Mesendoderm (in vitro differentiated cells): Measurements from ENCODE around the gene TEAD4.
A peak's percentile ranks its signal among the peaks of the same experiment; 100 is the strongest.

Experiments used
- DNase-seq: peaks from one replicate; pipeline ENCODE4 v3.0.0; 2013
- H2AK5ac ChIP-seq: 2 replicates; pipeline ENCODE4 v1.6.1; 2013; ENCODE audit warnings: low read length, inconsistent platforms
- H2BK120ac ChIP-seq: 2 replicates; pipeline ENCODE4 v1.6.1; 2013; ENCODE audit warnings: low read depth, mild to moderate bottlenecking, low read length, moderate library complexity, mixed read lengths
- H2BK15ac ChIP-seq: replicated peaks from 2 replicates; pipeline ENCODE4 v1.6.1; 2013; ENCODE audit warnings: low read depth, mild to moderate bottlenecking, moderate library complexity
- H2BK5ac ChIP-seq: 2 replicates; pipeline ENCODE4 v1.6.1; 2013; ENCODE audit warnings: low read length, inconsistent platforms
- H3K18ac ChIP-seq: 2 replicates; pipeline ENCODE4 v1.6.1; 2013; ENCODE audit warnings: mild to moderate bottlenecking, low read length, mixed read lengths
- H3K23ac ChIP-seq: one replicate; pipeline ENCODE4 v1.6.1; 2013; ENCODE audit warnings: low read length
- H3K27ac ChIP-seq: 2 replicates; pipeline ENCODE4 v1.5.1; 2013; ENCODE audit warnings: low read depth, mild to moderate bottlenecking, inconsistent platforms, low read length, moderate library complexity
- H3K27me3 ChIP-seq: 2 replicates; pipeline ENCODE4 v1.6.1; 2013; ENCODE audit warnings: low read length, control low read depth, mild to moderate bottlenecking, inconsistent platforms; ENCODE audit not compliant: insufficient read depth, poor library complexity
- H3K36me3 ChIP-seq: 2 replicates; pipeline ENCODE4 v1.6.1; 2013; ENCODE audit warnings: low read length, inconsistent platforms; ENCODE audit not compliant: control insufficient read depth, insufficient read depth
- H3K4ac ChIP-seq: one replicate; pipeline ENCODE4 v1.6.1; 2013; ENCODE audit warnings: low read depth, mild to moderate bottlenecking, low read length, moderate library complexity
- H3K4me1 ChIP-seq: 2 replicates; pipeline ENCODE4 v1.6.1; 2013; ENCODE audit warnings: low read depth, low read length, inconsistent platforms; ENCODE audit not compliant: control insufficient read depth
- H3K4me2 ChIP-seq: 2 replicates; pipeline ENCODE4 v1.6.1; 2013; ENCODE audit warnings: low read length
- H3K4me3 ChIP-seq: 2 replicates; pipeline ENCODE4 v1.5.1; 2013; ENCODE audit warnings: mild to moderate bottlenecking, low read length
- H3K56ac ChIP-seq: one replicate; pipeline ENCODE4 v1.6.1; 2013; ENCODE audit warnings: low read length
- H3K79me1 ChIP-seq: 2 replicates; pipeline ENCODE4 v1.6.1; 2013; ENCODE audit warnings: low read length, inconsistent platforms
- H3K79me2 ChIP-seq: 2 replicates; pipeline ENCODE4 v1.6.1; 2013; ENCODE audit warnings: mild to moderate bottlenecking, low read length; ENCODE audit not compliant: control insufficient read depth, insufficient read depth
- H3K9ac ChIP-seq: 2 replicates; pipeline ENCODE4 v1.6.1; 2013; ENCODE audit warnings: low read length, inconsistent platforms
- H4K5ac ChIP-seq: one replicate; pipeline ENCODE4 v1.6.1; 2013; ENCODE audit warnings: low read length
- H4K8ac ChIP-seq: one replicate; pipeline ENCODE4 v1.6.1; 2013; ENCODE audit warnings: low read depth, mild to moderate bottlenecking, control low read depth, low read length, moderate library complexity
- WGBS: extraction: QIAGEN DNeasy Blood & Tissue Kit; methylation state at CpG from one replicate; pipeline ENCODE4 v1.1.7; 2013; ENCODE audit warnings: low lambda C conversion rate, missing lambda C conversion rate; ENCODE audit not compliant: insufficient coverage; ENCODE audit errors: extremely low coverage; 5-methylcytosine and 5-hydroxymethylcytosine counted together

Gene TEAD4

GRCh38 chr12:2997989-2998670 is 38.9 kb downstream of the TEAD4 start:
- no peak for DNase-seq
- Histone ChIP-seq H3K27me3 (no peaks in the 10 kb centered on the region), H3K4me2 (no peak overlapping the region), H3K79me1 (peaks cover 21% of the 10 kb centered on the region), H3K56ac (no peak overlapping the region), H3K18ac (no peak overlapping the region), H2AK5ac (no peak overlapping the region), H3K79me2 (peaks cover 30% of the 10 kb centered on the region), H4K5ac (no peak overlapping the region), H3K4me1 (no peaks in the 10 kb centered on the region), H2BK120ac (no peak overlapping the region), H3K36me3 (peaks cover 4% of the 10 kb centered on the region), H2BK15ac (no peak overlapping the region), H3K9ac (no peak overlapping the region), H3K4ac (no peak overlapping the region), H3K4me3 (no peak overlapping the region), H3K27ac (no peak overlapping the region), H3K23ac (no peak overlapping the region), H2BK5ac (no peak overlapping the region), H4K8ac (no peak overlapping the region)
- no CpG with 5 or more reads among the region's 15 CpGs for WGBS

- H2BK15ac ChIP-seq, result no peak overlapping the region
- H2AK5ac ChIP-seq, result no peak overlapping the region
- no peak overlapping the region for H3K4ac ChIP-seq
- H4K8ac ChIP-seq, result no peak overlapping the region
- peaks cover 22% of the 10 kb centered on the region for H3K79me1 ChIP-seq
- no peak overlapping the region for H3K9ac ChIP-seq
- no peaks in the 10 kb centered on the region for H3K4me1 ChIP-seq
- H3K27me3 ChIP-seq, result no peaks in the 10 kb centered on the region
- H3K18ac ChIP-seq, result no peak overlapping the region
- no peak overlapping the region for H3K56ac ChIP-seq
- H3K4me3 ChIP-seq, result no peak overlapping the region
- DNase-seq, result peak; percentile 79
- peak overlapping the region; percentile 34 for H3K27ac ChIP-seq
- WGBS, result no CpG with 5 or more reads among the region's 12 CpGs
- H2BK120ac ChIP-seq, result no peak overlapping the region
- H2BK5ac ChIP-seq, result no peak overlapping the region
- no peak overlapping the region for H3K4me2 ChIP-seq
- H3K23ac ChIP-seq, result no peak overlapping the region
- H3K79me2 ChIP-seq, result peaks cover 31% of the 10 kb centered on the region
- H3K36me3 ChIP-seq, result peaks cover 4% of the 10 kb centered on the region
- H4K5ac ChIP-seq, result no peak overlapping the region
Measured at GRCh38 chr12:2998789-2999264, 39.6 kb downstream of the TEAD4 start.

DNA sequence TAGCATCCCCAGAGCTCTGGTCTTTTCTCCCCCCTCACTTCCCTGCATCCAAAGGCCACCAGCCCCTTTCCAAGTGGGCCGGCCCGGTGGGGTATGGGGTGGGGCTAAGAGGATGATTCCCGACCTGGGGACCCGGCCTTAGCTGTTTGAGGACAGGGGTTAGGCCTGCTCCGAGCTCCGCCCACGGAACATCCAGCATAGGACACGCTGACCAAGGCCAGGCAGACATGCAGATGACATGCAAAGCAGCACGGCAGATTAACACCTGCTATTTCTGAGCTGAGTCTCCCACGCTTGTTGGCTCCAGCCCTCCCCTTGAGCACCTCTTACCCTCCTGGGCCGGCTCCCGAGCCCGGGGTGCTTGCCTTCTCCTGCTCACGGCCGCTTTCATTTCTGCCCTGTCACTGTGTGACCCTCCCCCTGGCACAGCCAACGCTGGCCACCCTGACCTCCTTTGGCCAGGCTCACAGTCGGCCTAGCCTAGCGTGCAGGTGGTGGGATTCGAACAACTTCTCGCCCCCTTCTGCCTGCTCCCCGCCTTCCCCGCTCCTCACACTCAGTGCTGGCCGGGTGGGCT is 40.2 kb downstream of the TEAD4 start:
- H3K4ac ChIP-seq, result no peak overlapping the region
- WGBS, result no CpG with 5 or more reads among the region's 23 CpGs
- peak; percentile 63 for DNase-seq

DNA sequence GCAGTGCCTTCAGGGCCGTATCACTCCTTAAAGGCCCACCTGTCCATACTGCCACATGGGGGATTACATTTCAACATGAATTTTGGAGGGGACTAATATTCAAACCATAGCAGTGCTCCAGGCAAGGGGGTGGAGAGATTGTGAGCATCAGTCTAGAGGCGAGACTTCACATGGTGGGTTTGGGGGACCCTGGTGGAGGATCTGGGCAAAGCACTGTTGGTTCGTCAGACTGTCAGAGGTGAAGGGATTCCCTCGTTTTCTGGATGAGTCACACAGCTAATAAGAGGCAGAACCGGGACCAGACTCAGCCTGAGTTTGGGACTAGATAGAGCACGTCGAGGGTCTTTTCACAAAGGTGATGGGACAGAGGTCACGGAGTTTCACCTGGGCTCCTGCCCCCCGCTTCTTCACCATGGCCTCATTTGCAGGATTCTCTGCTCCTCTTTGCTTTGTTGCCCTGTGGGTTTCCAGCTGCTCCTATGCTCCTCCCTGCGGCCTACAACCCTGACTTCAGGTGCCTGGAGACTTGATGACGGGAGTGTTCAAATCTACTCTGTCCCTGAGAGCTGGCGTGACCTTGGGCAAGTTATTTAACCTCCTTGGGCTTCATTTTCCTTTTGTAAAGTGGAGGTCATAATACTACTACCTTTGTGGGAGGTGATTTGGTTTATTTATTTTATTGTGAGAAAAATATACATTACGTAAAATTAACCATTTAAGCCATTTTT is 41.5 kb downstream of the TEAD4 start:
- Histone ChIP-seq H3K4ac (no peak overlapping the region), H3K4me2 (no peak overlapping the region), H4K8ac (no peak overlapping the region), H3K36me3 (peaks cover 6% of the 10 kb centered on the region), H2BK5ac (no peak overlapping the region), H3K27ac (no peak overlapping the region), H3K23ac (no peak overlapping the region), H4K5ac (no peak overlapping the region), H3K4me3 (no peak overlapping the region), H3K9ac (no peak overlapping the region), H2BK120ac (no peak overlapping the region), H3K4me1 (no peaks in the 10 kb centered on the region), H2AK5ac (no peak overlapping the region), H3K79me2 (peaks cover 28% of the 10 kb centered on the region), H3K79me1 (peaks cover 24% of the 10 kb centered on the region), H2BK15ac (no peak overlapping the region), H3K18ac (no peak overlapping the region), H3K56ac (no peak overlapping the region), H3K27me3 (no peaks in the 10 kb centered on the region)
- peak; percentile 72 for DNase-seq
- WGBS, result no CpG with 5 or more reads among the region's 13 CpGs

More for the DNA sequence above, 40.2 kb downstream of the TEAD4 start:
- Histone ChIP-seq H3K27ac (peak overlapping the region; percentile 34), H3K27me3 (no peaks in the 10 kb centered on the region), H4K5ac (no peak overlapping the region), H3K79me1 (peaks cover 26% of the 10 kb centered on the region), H3K23ac (no peak overlapping the region), H3K4me2 (no peak overlapping the region), H2BK5ac (no peak overlapping the region), H3K56ac (peak overlapping the region; percentile 35), H2BK120ac (no peak overlapping the region), H3K18ac (no peak overlapping the region), H3K36me3 (peaks cover 7% of the 10 kb centered on the region), H3K9ac (no peak overlapping the region), H2AK5ac (no peak overlapping the region), H3K4me1 (no peaks in the 10 kb centered on the region), H2BK15ac (no peak overlapping the region), H3K4me3 (no peak overlapping the region), H3K79me2 (peaks cover 33% of the 10 kb centered on the region), H4K8ac (no peak overlapping the region)

- Histone ChIP-seq H3K18ac (no peak overlapping the region), H3K9ac (no peak overlapping the region), H3K27ac (no peak overlapping the region), H3K79me1 (peaks cover 20% of the 10 kb centered on the region), H2AK5ac (no peak overlapping the region), H2BK5ac (no peak overlapping the region), H4K8ac (no peak overlapping the region), H2BK15ac (no peak overlapping the region), H3K4ac (no peak overlapping the region), H3K56ac (no peak overlapping the region), H3K4me3 (no peak overlapping the region), H3K79me2 (peaks cover 26% of the 10 kb centered on the region), H3K27me3 (no peaks in the 10 kb centered on the region), H3K36me3 (peaks cover 4% of the 10 kb centered on the region), H2BK120ac (no peak overlapping the region), H3K4me1 (no peaks in the 10 kb centered on the region), H3K4me2 (no peak overlapping the region), H4K5ac (no peak overlapping the region), H3K23ac (no peak overlapping the region)
- no peak for DNase-seq
- whole genome bisulfite sequencing, result no CpG with 5 or more reads among the region's 5 CpGs
Measured at GRCh38 chr12:3002646-3003045, 43.4 kb downstream of the TEAD4 start.
